Fibroblast of lung (primary cell): Measurements from ENCODE around the gene CCDC127. TPM values are rescaled to one million over a fixed set of nuclear protein-coding genes. Genes with fewer than 3 reads are reported as not detected.

Source experiments
- DNase-seq, 2 donors: peaks; one replicate each; pipeline versions ENCODE4 v3.0.0 to v3.0.0-alpha.2; 2010; ENCODE audit warnings: low read depth in 2 of 2
- H2AFZ ChIP-seq: 2 replicates; pipeline ENCODE4 v1.5.1; 2012; ENCODE audit warnings: low read length, control low read depth, inconsistent platforms
- H3K27ac ChIP-seq: 2 replicates; pipeline ENCODE4 v1.5.1; 2011; ENCODE audit warnings: low read length, control low read depth; ENCODE audit not compliant: insufficient read depth
- H3K27me3 ChIP-seq: 2 replicates; pipeline ENCODE4 v1.5.1; 2011; ENCODE audit warnings: mild to moderate bottlenecking, low read length; ENCODE audit not compliant: control insufficient read depth, insufficient read depth
- H3K36me3 ChIP-seq: 2 replicates; pipeline ENCODE4 v1.5.1; 2011; ENCODE audit warnings: low read length; ENCODE audit not compliant: control insufficient read depth, insufficient read depth
- H3K4me1 ChIP-seq: 2 replicates; pipeline ENCODE4 v1.5.1; 2011; ENCODE audit warnings: low read length; ENCODE audit not compliant: control insufficient read depth, insufficient read depth; ENCODE audit errors: extremely low read depth
- H3K4me2 ChIP-seq: 2 replicates; pipeline ENCODE4 v1.5.1; 2011; ENCODE audit warnings: low read length, control low read depth; ENCODE audit not compliant: insufficient read depth; ENCODE audit errors: extremely low read depth
- H3K4me3 ChIP-seq, 4 experiments: fragments of 200-600 bp in 1 of 4; sonication (generic) in 1 of 4; replicated peaks in 1 of 4; 2 replicates each; pipeline ENCODE4 v1.5.1; 2011 to 2016; ENCODE audit warnings: low read length in 4 of 4, low read depth in 3 of 4, mild to moderate bottlenecking in 3 of 4, control low read depth in 2 of 4, inconsistent platforms in 1 of 4, mixed read lengths in 1 of 4; ENCODE audit not compliant: insufficient read depth in 1 of 4; ENCODE audit errors: control extremely low read depth in 1 of 4
- H3K79me2 ChIP-seq: 2 replicates; pipeline ENCODE4 v1.5.1; 2012; ENCODE audit warnings: mild to moderate bottlenecking, low read length, inconsistent platforms; ENCODE audit not compliant: control insufficient read depth, insufficient read depth
- H3K9ac ChIP-seq: 2 replicates; pipeline ENCODE4 v1.5.1; 2011; ENCODE audit warnings: mild to moderate bottlenecking, low read length, control low read depth; ENCODE audit not compliant: insufficient read depth
- H3K9me3 ChIP-seq: 2 replicates; pipeline ENCODE4 v1.5.1; 2012; ENCODE audit warnings: low read depth, low read length; ENCODE audit not compliant: control insufficient read depth, insufficient read depth
- H4K20me1 ChIP-seq: 2 replicates; pipeline ENCODE4 v1.5.1; 2011; ENCODE audit warnings: low read length; ENCODE audit not compliant: control insufficient read depth, insufficient read depth; ENCODE audit errors: extremely low read depth
- CTCF ChIP-seq, 2 donors: IDR thresholded peaks in 1 of 2; conservative IDR thresholded peaks in 1 of 2; 1 replicate in 1 of 2; 2 replicates in 1 of 2; pipeline ENCODE4 v1.5.1; 2011 to 2012; ENCODE audit warnings: low read length in 2 of 2, control low read depth in 1 of 2, inconsistent platforms in 1 of 2, low read depth in 1 of 2, mild to moderate bottlenecking in 1 of 2
- EZH2 ChIP-seq: IDR thresholded peaks from 2 replicates; pipeline ENCODE4 v1.5.1; 2012; ENCODE audit warnings: low read length, control low read depth, mild to moderate bottlenecking; ENCODE audit errors: missing control alignments
- polyA plus RNA-seq, 2 donors: library from polyadenylated mRNA; depleted of rRNA in 1 of 2; stranded (reverse) in 1 of 2; unstranded in 1 of 2; fragments of >200 nt; gene quantifications; 2 replicates each; pipeline ENCODE4 v1.2.1, GENCODE V29; 2011 to 2012; ENCODE audit warnings: missing spikeins in 1 of 2
- total RNA-seq: library from RNA; depleted of rRNA; stranded (reverse); fragments of >200 nt; gene quantifications from 2 replicates; pipeline ENCODE4 v1.2.1, GENCODE V29; 2014

Gene CCDC127
- total and polyA plus RNA-seq, 2 donors (not counting 1 experiment from before 2014, with no cell fraction given), result 4.8 to 5.6 TPM

GRCh38 chr5:199197-199949 lies 18.6 kb downstream of the CCDC127 start:
- no peak overlapping the region for H3K4me3 ChIP-seq
- peaks cover 7% of the 10 kb centered on the region for H3K36me3 ChIP-seq
- H3K4me2 ChIP-seq, result no peak overlapping the region
- H4K20me1 ChIP-seq, result no peaks in the 10 kb centered on the region
- no peaks in the 10 kb centered on the region for H3K9me3 ChIP-seq
- no peaks in the 10 kb centered on the region for H3K27me3 ChIP-seq
- TF ChIP-seq EZH2, result no peak
- no peak for TF ChIP-seq CTCF (conservative IDR thresholded peaks at IDR 0.05 in 1 of 2, IDR thresholded peaks at IDR 0.05 in 1 of 2; ENCODE audit: low read depth in 1 of 2, low read length in 2 of 2)
- no peak overlapping the region for H3K9ac ChIP-seq
- no peak for DNase-seq
- H3K27ac ChIP-seq, result no peak overlapping the region
- H3K79me2 ChIP-seq, result no peaks in the 10 kb centered on the region
- no peaks in the 10 kb centered on the region for H3K4me1 ChIP-seq
- H2AFZ ChIP-seq, result no peak overlapping the region

GRCh38 chr5:198516-199196 lies 19.3 kb downstream of the CCDC127 start:
- no peak for DNase-seq
- Histone ChIP-seq H3K9me3 (no peaks in the 10 kb centered on the region), H3K4me3 (no peak overlapping the region), H3K27me3 (no peaks in the 10 kb centered on the region), H3K27ac (no peak overlapping the region), H2AFZ (no peak overlapping the region), H4K20me1 (no peaks in the 10 kb centered on the region), H3K9ac (no peak overlapping the region), H3K36me3 (peaks cover 2% of the 10 kb centered on the region), H3K4me1 (no peaks in the 10 kb centered on the region), H3K4me2 (no peak overlapping the region), H3K79me2 (no peaks in the 10 kb centered on the region)
- TF ChIP-seq CTCF (conservative IDR thresholded peaks at IDR 0.05 in 1 of 2, IDR thresholded peaks at IDR 0.05 in 1 of 2; ENCODE audit: low read depth in 1 of 2, low read length in 2 of 2) (no peak), EZH2 (no peak)

- Histone ChIP-seq H3K9ac (no peak overlapping the region), H3K4me2 (no peak overlapping the region), H3K9me3 (no peaks in the 10 kb centered on the region), H3K4me1 (no peaks in the 10 kb centered on the region), H2AFZ (no peak overlapping the region), H3K27ac (no peak overlapping the region), H3K27me3 (no peaks in the 10 kb centered on the region), H3K4me3 (no peak overlapping the region), H3K36me3 (no peaks in the 10 kb centered on the region), H4K20me1 (no peaks in the 10 kb centered on the region), H3K79me2 (no peaks in the 10 kb centered on the region)
- TF ChIP-seq EZH2 (no peak), CTCF (conservative IDR thresholded peaks at IDR 0.05 in 1 of 2, IDR thresholded peaks at IDR 0.05 in 1 of 2; ENCODE audit: low read depth in 1 of 2, low read length in 2 of 2) (no peak)
- DNase-seq, result no peak
These were observed 20.0 kb downstream of the CCDC127 start for GRCh38 chr5:197892-198489.
